CD14-positive monocyte (primary cell): ENCODE data around the gene HOXC12. TPM values are rescaled to one million over a fixed set of nuclear protein-coding genes. Genes with fewer than 3 reads are reported as not detected.

Experiments
- DNase-seq, 3 donors: peaks; one replicate each; pipeline ENCODE4 v3.0.0-alpha.2; 2011 to 2022
- H2AFZ ChIP-seq: 2 replicates; pipeline ENCODE4 v1.6.0; 2012; ENCODE audit warnings: mild to moderate bottlenecking, low read depth, low read length, inconsistent platforms; ENCODE audit not compliant: insufficient read depth, poor library complexity, severe bottlenecking
- H3K27ac ChIP-seq, 2 donors: 1 replicate in 1 of 2; 2 replicates in 1 of 2; pipeline ENCODE4 v1.5.1; 2012 to 2013; ENCODE audit warnings: low read length in 2 of 2, control low read depth in 1 of 2, inconsistent platforms in 1 of 2, low read depth in 1 of 2, mild to moderate bottlenecking in 1 of 2
- H3K27me3 ChIP-seq, 2 donors: one replicate each; pipeline versions ENCODE4 v1.6.0 to v1.6.1; 2011 to 2013; ENCODE audit warnings: low read length in 2 of 2; ENCODE audit not compliant: control insufficient read depth in 2 of 2, insufficient read depth in 2 of 2
- H3K36me3 ChIP-seq, 2 donors: replicated peaks in 1 of 2; 1 replicate in 1 of 2; 2 replicates in 1 of 2; pipeline versions ENCODE4 v1.5.1 to v1.6.1; 2012 to 2013; ENCODE audit warnings: low read length in 2 of 2, control low read depth in 1 of 2, inconsistent platforms in 1 of 2, mild to moderate bottlenecking in 1 of 2; ENCODE audit not compliant: insufficient read depth in 2 of 2, control insufficient read depth in 1 of 2
- H3K4me1 ChIP-seq, 2 donors: 1 replicate in 1 of 2; 2 replicates in 1 of 2; pipeline versions ENCODE4 v1.5.1 to v1.6.1; 2012 to 2013; ENCODE audit warnings: low read length in 2 of 2, control low read depth in 1 of 2, inconsistent platforms in 1 of 2, mild to moderate bottlenecking in 1 of 2, moderate library complexity in 1 of 2; ENCODE audit not compliant: insufficient read depth in 2 of 2, control insufficient read depth in 1 of 2
- H3K4me2 ChIP-seq: replicated peaks from 2 replicates; pipeline ENCODE3; 2012; ENCODE audit warnings: low read length, moderate library complexity, mild to moderate bottlenecking; ENCODE audit not compliant: poor library complexity, severe bottlenecking; ENCODE audit errors: extremely low read depth
- H3K4me3 ChIP-seq, 3 experiments: fragments of 200-600 bp in 1 of 3; sonication (generic) in 1 of 3; replicated peaks in 1 of 3; 1 replicate in 2 of 3; 2 replicates in 1 of 3; pipeline ENCODE4 v1.5.1; 2011 to 2013; ENCODE audit warnings: low read length in 3 of 3, mild to moderate bottlenecking in 3 of 3, control low read depth in 2 of 3, low read depth in 2 of 3, inconsistent platforms in 1 of 3, moderate library complexity in 1 of 3
- H3K79me2 ChIP-seq: 2 replicates; pipeline ENCODE4 v1.6.0; 2012; ENCODE audit warnings: mild to moderate bottlenecking, control low read depth, inconsistent platforms, low read length, moderate library complexity; ENCODE audit not compliant: insufficient read depth
- H3K9ac ChIP-seq: 2 replicates; pipeline ENCODE4 v1.6.0; 2017; ENCODE audit warnings: low read length, mild to moderate bottlenecking; ENCODE audit not compliant: insufficient read depth, poor library complexity, severe bottlenecking
- H3K9me3 ChIP-seq, 2 donors: replicated peaks in 1 of 2; 1 replicate in 1 of 2; 2 replicates in 1 of 2; pipeline versions ENCODE4 v1.5.1 to v1.6.1; 2012 to 2013; ENCODE audit warnings: low read length in 2 of 2, control low read depth in 1 of 2; ENCODE audit not compliant: control insufficient read depth in 1 of 2, insufficient read depth in 1 of 2
- H4K20me1 ChIP-seq: 2 replicates; pipeline ENCODE4 v1.6.0; 2012; ENCODE audit warnings: mild to moderate bottlenecking, low read length, control low read depth, moderate library complexity; ENCODE audit not compliant: insufficient read depth
- H3K27ac Mint-ChIP-seq, 7 donors: one replicate each; pipeline ENCODE4 v1.8.0; 2020; ENCODE audit warnings: mild to moderate bottlenecking in 7 of 7, mixed read lengths in 7 of 7, moderate library complexity in 6 of 7, inconsistent platforms in 2 of 7
- H3K27me3 Mint-ChIP-seq, 3 donors: one replicate each; pipeline ENCODE4 v1.8.0; 2021 to 2022; ENCODE audit warnings: low read depth in 3 of 3, mild to moderate bottlenecking in 3 of 3, mixed read lengths in 3 of 3, moderate library complexity in 3 of 3, inconsistent platforms in 1 of 3
- H3K36me3 Mint-ChIP-seq, 2 donors: one replicate each; pipeline ENCODE4 v1.8.0; 2020; ENCODE audit warnings: mixed read lengths in 2 of 2, inconsistent platforms in 1 of 2, mild to moderate bottlenecking in 1 of 2
- H3K4me1 Mint-ChIP-seq: one replicate; pipeline ENCODE4 v1.8.0; 2020; ENCODE audit warnings: mild to moderate bottlenecking, mixed read lengths
- H3K4me3 Mint-ChIP-seq, 2 donors: one replicate each; pipeline ENCODE4 v1.8.0; 2020; ENCODE audit warnings: mild to moderate bottlenecking in 2 of 2, mixed read lengths in 2 of 2, moderate library complexity in 1 of 2
- H3K9me3 Mint-ChIP-seq, 7 donors: one replicate each; pipeline ENCODE4 v1.8.0; 2020 to 2022; ENCODE audit warnings: mixed read lengths in 7 of 7, mild to moderate bottlenecking in 6 of 7, moderate library complexity in 6 of 7, inconsistent platforms in 2 of 7
- CTCF ChIP-seq: fragments of 200-600 bp; IDR thresholded peaks from one replicate; pipeline ENCODE4 v1.8.0; 2022; ENCODE audit warnings: antibody characterized with exemption, mild to moderate bottlenecking
- WGBS: methylation state at CpG from one replicate; pipeline ENCODE4 v1.1.5; 2013; ENCODE audit warnings: missing lambda C conversion rate; ENCODE audit not compliant: insufficient coverage; 5-methylcytosine and 5-hydroxymethylcytosine counted together
- intact Hi-C, 2 donors: fragments of 100-400 bp; cut with micrococcal nuclease; formaldehyde crosslinking; loops; one replicate each; pipeline versions ENCODE4 v1.15.0 to v1.15.1; 2023
- polyA plus RNA-seq, 3 donors: library from polyadenylated mRNA; depleted of rRNA in 1 of 3; unstranded in 2 of 3; stranded (reverse) in 1 of 3; fragments of 300-500 nt in 2 of 3; fragments of >200 nt in 1 of 3; fragmentation: Illumina TruSeq in 2 of 3; gene quantifications; 1 replicate in 2 of 3; 2 replicates in 1 of 3; pipeline ENCODE4 v1.2.3, GENCODE V29; 2012 to 2021

HOXC12 gene
- polyA plus RNA-seq, 3 donors, result not detected

DNA sequence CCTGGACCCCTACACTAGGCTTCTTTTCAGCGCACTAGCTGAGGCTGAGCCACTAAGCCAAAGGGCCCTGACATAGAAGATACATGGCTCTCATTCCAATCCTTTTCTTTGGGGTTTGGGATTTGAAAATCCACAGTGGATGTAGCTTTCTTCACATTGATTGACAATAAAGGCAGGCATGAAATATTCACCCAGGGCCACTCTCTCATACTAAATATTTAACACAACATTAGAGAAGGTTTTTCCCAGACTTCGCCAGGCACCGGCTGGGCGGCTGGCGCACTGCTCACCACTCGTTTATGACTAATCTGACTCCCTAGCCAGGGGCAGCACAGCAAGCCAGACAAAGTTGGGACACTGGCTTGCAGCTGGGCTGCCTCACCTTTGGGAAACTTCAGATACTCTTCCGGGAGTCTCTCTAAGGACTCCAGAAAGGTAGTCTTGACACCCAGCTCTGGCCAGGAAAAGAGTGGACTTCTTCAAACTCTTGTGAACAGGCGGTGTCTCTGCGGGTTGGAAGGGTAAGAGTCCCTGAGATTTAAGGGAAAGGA lies 17.5 kb downstream of the HOXC12 start:
- peaks cover 6 to 72% (median 44%) of the 10 kb centered on the region in 7 donors for H3K9me3 Mint-ChIP-seq
- Histone ChIP-seq H3K27me3 (peaks cover 100% of the 10 kb centered on the region in 2 donors), H3K4me1 (peaks cover 10 to 23% of the 10 kb centered on the region in 2 donors), H3K36me3 (no peaks in the 10 kb centered on the region), H2AFZ (no peak overlapping the region), H3K4me2 (no peak overlapping the region), H3K4me3 (no peak overlapping the region), H3K9me3 (peaks cover 20 to 82% of the 10 kb centered on the region in 2 donors), H3K9ac (no peak overlapping the region), H3K79me2 (no peaks in the 10 kb centered on the region), H3K27ac (no peak overlapping the region), H4K20me1 (no peaks in the 10 kb centered on the region)
- peaks cover 29% of the 10 kb centered on the region for H3K4me1 Mint-ChIP-seq
- H3K27ac Mint-ChIP-seq, result no peak overlapping the region
- intact Hi-C loops, result loop anchor here in 1 of 2 donors (10.0 kb wide), 1 partner anchor 63 kb away; the partner anchor contains the start of gene HOXC5
- H3K27me3 Mint-ChIP-seq, result peaks cover 97 to 100% (median 99%) of the 10 kb centered on the region in 3 donors
- peaks cover 7 to 27% of the 10 kb centered on the region in 2 donors for H3K36me3 Mint-ChIP-seq
- no peak for TF ChIP-seq CTCF
- DNase-seq, result no peak
- peak overlapping the region in 1 of 2 donors; percentile 76 for H3K4me3 Mint-ChIP-seq
- 32% methylated on average over 6 of the region's 9 CpGs for WGBS

- Histone ChIP-seq H3K27ac (no peak within 1 kb of the TSS), H3K79me2 (no peaks in the 10 kb centered on the region), H3K9me3 (peaks cover 20 to 82% of the 10 kb centered on the region in 2 donors), H3K9ac (no peak within 1 kb of the TSS), H4K20me1 (no peaks in the 10 kb centered on the region), H3K4me2 (peak within 1 kb of the TSS; percentile 72), H2AFZ (peak within 1 kb of the TSS; percentile 68), H3K36me3 (no peaks in the 10 kb centered on the region), H3K27me3 (peaks cover 100% of the 10 kb centered on the region in 2 donors), H3K4me3 (peak within 1 kb of the TSS in 1 of 3 experiments; percentile 71), H3K4me1 (peaks cover 10 to 23% of the 10 kb centered on the region in 2 donors)
- Mint-ChIP-seq H3K4me1 (peaks cover 29% of the 10 kb centered on the region), H3K36me3 (peaks cover 7 to 27% of the 10 kb centered on the region in 2 donors), H3K27me3 (peaks cover 96 to 100% (median 99%) of the 10 kb centered on the region in 3 donors), H3K9me3 (peaks cover 6 to 68% (median 39%) of the 10 kb centered on the region in 7 donors), H3K27ac (no peak within 1 kb of the TSS), H3K4me3 (peak within 1 kb of the TSS; percentile 67 to 76)
- 9% methylated on average over 14 of the region's 21 CpGs for WGBS
- intact Hi-C loops, result loop anchor here in 1 of 2 donors (10.0 kb wide), 1 partner anchor 62 kb away; the partner anchor contains the start of gene HOXC5
- no peak for TF ChIP-seq CTCF
- DNase-seq, result no peak
These were observed 18.1 kb downstream of the HOXC12 start, which contains the start of gene HOXC11 for GRCh38 chr12:53972722-53973235. Gene HOXC11 (plus strand): TSS chr12:53973126. CDS start chr12:53973242, 116 bp downstream.
